GM21786 (cell line): ENCODE measurements around the gene ETV2.
"Not testable (repeated sequence)": the region's sequence is repeated elsewhere in the genome, so short reads cannot be mapped to it uniquely, and the experiment has no call there.

Experiments used
- ATAC-seq: cut with Tn5 transposase; IDR thresholded peaks from one replicate; pipeline ENCODE4 v1.9.1; 2021; ENCODE audit not compliant: unreplicated experiment

ETV2 gene

DNA sequence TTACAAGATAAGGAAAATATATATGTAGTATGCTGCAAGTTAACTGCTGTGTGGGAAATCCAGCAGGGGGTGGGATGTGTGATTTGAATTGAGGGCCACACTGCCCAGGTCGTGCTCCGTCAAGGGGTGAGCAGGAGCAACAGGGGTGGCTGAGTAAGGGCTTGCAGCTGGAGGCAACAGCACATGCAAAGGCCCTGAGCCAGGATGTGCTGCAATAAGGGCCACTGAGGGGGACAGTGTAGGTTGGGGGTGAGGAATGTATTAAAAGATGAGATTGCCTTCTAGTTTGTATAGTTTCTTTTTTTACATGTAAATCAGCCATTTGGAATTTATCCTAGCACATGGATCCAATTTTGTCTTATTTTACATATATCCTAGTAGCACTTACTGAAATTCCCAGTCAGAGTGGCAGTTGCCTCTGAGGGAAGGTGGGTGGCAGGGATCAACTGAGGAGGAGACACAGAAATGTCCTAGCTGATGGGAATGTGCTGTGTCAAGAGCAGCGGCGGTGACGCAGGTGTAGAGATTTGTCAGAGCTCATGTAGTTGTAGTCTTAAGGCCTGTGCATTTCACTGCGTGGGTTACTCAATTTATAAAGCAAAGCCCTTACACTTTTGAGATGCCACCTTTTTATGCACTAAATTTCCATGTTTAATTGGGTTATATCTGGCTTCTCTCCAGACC is 18.1 kb upstream of the ETV2 start:
- no peak for ATAC-seq

DNA sequence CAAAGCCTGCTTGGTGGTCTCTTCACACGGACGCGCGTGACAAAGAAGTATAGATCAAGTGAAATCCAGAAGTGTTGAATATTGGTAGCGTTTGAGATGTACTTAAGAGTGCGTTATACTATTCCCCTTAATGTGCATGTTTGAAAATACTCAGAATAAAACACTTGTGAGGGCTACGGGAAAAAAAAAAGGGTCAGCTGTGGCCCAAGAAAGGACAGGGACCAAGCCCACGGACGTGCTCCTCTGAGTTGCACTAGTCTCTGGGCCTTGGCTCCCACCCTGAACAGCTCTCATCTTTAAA is 13.3 kb upstream of the ETV2 start:
- peak; percentile 16 for ATAC-seq

DNA sequence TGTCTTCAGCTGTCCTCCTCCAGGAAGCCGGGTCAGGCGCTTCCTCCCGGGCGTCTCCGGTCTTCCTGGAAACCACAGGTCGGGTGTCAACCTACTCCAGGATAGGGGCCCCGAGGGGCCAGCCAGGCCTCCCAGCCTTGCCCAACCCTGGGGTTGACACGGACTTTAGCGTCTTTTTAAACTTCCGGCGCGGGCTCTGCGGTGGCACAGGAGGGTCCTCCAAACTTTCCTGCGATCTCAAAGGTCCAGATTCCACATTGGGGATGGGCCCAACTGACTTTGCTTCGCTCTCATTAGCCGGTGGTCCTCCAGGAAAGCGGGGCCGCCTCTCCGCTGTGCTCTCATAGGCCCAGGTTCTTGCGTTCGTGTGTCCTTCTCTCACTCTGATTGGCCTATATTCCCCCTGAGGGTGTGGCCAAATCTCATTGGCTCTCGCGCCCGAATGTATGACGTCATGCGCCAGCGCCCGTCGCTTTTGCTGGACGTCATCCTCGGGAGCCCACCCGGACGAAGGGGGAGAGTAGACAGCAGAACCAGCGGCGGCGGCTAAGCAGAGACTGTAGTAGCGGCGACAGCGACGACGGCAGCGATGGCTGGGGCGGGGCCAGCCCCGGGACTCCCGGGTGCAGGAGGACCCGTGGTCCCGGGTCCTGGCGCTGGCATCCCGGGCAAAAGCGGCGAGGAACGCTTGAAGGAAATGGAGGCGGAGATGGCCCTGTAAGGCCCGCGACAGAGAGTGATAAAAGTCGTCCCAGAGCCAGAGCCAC is 12.8 kb upstream of the ETV2 start, which contains the start of gene RBM42:
Gene RBM42 (plus strand): TSS at position 472 of the 767 bp plus-strand sequence. CDS start 118 bp downstream, at position 590.
- peak; percentile 94 for ATAC-seq

DNA sequence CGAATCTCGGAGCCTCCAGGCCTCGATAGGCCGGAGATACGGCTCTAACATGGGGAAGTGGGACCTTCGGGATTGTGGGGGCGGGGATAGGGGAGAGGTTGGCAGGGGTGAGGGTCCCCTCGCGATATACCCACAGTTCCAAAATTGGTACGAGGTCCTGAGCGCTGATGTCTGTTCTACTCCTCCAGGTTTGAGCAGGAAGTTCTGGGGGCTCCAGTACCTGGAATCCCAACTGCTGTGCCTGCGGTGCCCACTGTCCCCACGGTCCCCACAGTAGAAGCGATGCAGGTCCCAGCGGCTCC is 12.3 kb upstream of the ETV2 start:
- no peak for ATAC-seq

DNA sequence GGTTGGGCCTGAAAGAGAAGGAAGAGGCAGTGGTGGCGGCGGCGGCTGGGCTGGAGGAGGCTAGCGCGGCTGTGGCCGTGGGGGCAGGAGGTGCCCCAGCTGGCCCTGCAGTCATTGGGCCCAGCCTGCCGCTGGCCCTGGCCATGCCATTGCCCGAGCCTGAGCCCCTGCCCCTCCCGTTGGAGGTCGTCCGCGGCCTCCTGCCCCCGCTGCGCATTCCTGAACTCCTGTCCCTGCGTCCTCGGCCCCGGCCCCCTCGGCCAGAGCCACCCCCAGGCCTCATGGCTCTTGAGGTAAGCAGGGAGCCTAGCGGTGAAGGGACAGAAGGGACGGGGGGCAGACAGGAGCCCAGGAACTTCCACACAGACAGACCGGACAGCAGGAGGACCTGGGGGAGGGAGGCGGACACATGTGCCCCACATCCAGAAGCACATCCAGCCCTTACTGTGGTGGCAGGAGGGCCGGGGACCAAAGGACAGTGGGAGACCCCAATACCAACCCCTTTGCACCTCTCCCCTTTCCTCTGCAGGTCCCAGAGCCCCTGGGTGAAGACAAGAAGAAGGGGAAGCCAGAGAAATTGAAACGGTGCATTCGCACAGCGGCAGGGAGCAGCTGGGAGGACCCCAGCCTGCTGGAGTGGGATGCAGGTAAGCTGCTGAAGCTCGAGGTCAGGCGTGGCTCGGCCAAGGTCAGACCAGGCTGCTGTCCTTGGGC is 7.7 kb upstream of the ETV2 start:
- no peak for ATAC-seq

DNA sequence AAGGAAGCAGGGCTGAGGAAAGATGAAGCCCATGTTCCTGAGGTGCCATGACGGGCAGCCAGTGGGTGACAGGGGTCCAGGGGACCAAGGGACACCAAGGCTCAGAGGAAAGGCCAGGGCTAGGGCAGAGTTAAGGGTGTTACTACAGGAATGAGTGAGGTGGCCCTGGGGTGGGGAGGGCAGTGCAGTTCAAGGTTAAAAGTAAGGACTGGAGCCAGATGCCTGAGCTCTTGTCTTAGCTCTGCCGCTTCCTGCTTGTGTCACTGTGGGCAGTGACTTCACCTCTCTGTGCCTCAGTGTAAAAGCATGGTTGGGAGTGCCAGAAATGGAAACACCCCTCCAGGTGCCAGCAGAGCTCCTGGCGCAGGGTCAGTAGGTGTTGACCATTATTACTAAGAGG is 4.9 kb upstream of the ETV2 start:
- ATAC-seq = no peak

DNA sequence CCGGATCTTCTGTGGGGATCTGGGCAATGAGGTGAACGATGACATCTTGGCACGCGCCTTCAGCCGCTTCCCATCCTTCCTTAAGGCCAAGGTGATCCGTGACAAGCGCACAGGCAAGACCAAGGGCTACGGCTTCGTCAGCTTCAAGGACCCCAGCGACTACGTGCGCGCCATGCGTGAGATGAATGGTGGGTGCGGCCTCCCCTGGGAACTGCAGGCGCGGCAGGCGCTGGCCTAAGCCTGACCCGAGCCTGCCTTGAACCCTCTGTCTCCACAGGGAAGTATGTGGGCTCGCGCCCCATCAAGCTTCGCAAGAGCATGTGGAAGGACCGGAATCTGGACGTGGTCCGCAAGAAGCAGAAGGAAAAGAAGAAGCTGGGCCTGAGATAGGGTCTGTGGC is 4.4 kb upstream of the ETV2 start:
- no peak for ATAC-seq

DNA sequence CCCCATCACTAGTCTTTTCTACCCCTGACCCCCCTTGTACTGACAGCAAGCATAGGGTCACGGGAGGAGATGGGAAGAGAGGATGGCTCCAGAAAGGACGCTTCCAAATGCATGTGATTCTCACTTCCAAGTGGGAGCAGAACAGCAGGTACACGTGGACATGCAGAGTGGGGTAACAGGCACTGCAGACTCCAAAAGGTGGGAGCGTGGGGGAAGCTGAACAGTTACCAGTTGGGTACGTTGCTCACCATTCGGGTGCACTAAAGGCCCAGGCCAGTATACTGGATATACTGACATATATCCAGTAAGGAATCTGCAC is 2.3 kb upstream of the ETV2 start:
- no peak for ATAC-seq

DNA sequence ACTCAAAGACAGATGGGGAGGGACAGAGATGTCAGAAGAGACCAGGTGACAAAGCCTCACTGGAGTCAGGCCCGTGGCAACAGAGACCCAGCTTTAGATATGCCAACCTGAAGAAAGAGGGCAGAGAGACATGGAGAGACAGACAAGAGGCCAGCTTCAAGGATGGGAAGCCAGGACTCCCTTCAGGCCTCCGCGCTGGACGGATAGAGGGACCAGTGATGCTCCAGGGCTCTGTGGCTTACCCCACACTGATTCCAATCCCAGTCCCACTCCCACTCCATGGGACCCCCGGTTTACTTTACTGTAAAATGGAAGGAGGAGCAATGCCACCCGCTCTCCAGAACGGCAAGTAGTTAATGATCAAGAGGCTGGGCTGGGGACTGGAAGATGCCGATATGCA is 1.7 kb upstream of the ETV2 start:
- ATAC-seq = no peak

DNA sequence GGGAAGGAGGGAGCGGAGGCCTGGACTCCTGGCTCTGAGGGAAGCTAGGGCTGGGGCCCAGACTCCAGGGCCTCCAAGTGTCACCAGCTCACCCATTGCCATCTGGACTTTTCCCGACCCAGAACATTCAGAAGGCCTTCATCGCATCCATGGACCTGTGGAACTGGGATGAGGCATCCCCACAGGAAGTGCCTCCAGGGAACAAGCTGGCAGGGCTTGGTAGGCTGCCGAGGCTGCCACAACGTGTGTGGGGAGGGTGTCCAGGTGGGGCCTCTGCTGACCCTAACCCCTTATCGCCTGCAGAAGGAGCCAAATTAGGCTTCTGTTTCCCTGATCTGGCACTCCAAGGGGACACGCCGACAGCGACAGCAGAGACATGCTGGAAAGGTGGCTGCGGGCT is 767 bp downstream of the ETV2 start:
- no peak for ATAC-seq

DNA sequence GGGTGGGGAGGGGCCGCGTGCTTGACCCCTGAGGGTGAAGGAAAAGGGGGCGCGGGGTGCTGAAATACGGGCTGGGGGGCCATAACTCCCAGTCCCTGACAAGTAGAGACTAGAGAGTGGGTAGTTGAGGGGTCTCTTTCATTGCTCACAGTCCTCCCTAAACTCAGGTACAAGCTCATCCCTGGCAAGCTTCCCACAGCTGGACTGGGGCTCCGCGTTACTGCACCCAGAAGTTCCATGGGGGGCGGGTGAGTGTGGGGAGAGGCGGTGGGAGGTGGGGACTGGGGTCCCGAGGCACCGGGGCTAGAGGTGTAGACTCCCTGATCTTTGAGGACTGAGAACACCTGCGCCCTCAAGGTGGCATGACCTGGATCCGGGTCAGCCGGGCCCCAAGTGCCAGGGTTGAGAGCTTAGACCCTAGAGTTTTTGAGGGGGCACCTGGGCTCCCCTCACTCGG is 1.3 kb downstream of the ETV2 start:
- no peak for ATAC-seq

DNA sequence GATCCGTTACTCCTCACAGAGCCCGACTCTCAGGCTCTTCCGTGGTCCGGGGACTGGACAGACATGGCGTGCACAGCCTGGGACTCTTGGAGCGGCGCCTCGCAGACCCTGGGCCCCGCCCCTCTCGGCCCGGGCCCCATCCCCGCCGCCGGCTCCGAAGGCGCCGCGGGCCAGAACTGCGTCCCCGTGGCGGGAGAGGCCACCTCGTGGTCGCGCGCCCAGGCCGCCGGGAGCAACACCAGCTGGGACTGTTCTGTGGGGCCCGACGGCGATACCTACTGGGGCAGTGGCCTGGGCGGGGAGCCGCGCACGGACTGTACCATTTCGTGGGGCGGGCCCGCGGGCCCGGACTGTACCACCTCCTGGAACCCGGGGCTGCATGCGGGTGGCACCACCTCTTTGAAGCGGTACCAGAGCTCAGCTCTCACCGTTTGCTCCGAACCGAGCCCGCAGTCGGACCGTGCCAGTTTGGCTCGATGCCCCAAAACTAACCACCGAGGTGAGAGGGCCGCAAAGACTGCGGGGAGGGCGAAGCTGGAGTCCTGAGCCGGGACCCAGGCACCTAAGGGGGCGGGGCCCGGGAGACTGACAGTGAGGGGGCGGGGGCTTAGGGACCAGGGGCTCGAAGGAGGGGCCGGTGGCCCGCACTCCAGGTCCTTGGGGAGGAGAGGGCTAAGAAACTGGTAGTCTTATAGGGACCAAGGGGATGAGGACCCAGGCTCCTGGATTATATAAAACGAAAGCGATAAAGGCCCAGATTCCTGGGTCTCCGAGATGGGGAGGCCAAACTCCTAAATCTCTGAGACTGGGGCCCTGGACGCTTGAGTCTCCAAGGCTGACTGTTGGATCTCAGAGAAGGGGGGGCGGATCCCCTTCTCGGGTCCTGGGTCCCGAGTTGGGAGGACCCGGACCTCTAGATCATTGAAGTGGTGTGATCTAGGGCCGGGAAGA is 2.0 kb downstream of the ETV2 start:
- peak; percentile 32 for ATAC-seq

DNA sequence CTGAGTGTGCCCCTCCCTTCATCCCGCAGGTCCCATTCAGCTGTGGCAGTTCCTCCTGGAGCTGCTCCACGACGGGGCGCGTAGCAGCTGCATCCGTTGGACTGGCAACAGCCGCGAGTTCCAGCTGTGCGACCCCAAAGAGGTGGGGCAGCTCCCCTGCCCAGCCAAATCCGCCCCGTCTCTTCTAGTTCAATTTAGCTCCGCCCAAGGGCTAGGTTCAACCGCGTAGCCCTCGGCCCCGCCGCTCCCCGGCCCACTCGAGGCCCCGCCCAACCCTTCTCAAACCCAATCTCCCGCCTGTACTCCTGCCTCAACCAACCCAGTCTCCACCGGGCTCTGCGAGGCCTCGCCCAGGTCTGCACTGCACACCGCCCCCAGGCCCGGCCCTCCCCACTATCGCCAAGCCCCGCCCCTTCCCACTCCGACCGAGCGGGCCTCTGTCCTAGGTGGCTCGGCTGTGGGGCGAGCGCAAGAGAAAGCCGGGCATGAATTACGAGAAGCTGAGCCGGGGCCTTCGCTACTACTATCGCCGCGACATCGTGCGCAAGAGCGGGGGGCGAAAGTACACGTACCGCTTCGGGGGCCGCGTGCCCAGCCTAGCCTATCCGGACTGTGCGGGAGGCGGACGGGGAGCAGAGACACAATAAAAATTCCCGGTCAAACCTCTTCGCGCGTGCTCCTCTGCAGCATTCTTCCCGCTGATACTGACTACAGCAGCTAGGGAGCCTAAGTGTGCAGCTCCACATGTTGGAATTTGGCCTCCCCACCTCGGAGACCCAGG is 2.9 kb downstream of the ETV2 start:
- peak; percentile 68 for ATAC-seq

DNA sequence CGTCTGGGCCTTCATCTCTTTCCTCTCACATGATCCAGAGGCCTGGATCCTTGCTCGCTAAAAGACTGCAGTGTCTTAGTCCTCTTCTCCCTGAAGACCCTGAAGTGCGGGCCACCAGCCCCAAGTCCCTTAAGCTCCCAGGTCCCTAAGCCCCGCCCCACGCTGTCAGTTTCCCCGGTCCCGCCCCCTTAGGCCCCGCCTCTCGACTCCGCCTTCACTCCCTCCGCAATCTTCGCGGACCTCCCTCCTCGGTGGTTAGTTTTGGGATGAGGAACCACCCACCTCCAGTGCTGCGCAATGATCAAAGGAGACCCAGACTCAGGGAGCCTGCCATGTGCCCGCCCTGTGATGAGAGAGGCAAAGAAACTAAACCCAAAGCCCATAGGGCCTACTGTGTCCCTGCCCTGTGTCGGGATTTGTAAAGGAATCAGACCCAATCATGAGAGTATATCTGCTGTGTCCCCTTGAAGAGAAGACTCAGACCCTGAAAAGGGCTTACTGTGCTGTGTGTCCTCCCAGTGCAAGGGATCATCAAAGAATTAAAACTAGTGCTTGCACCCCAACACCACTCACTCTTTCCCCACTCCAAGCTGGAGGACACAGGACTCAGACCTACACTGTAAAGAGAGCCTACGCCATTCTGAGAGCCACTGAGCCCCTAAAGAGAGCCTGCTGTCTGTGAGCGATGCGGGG is 3.6 kb downstream of the ETV2 start:
- no peak for ATAC-seq

DNA sequence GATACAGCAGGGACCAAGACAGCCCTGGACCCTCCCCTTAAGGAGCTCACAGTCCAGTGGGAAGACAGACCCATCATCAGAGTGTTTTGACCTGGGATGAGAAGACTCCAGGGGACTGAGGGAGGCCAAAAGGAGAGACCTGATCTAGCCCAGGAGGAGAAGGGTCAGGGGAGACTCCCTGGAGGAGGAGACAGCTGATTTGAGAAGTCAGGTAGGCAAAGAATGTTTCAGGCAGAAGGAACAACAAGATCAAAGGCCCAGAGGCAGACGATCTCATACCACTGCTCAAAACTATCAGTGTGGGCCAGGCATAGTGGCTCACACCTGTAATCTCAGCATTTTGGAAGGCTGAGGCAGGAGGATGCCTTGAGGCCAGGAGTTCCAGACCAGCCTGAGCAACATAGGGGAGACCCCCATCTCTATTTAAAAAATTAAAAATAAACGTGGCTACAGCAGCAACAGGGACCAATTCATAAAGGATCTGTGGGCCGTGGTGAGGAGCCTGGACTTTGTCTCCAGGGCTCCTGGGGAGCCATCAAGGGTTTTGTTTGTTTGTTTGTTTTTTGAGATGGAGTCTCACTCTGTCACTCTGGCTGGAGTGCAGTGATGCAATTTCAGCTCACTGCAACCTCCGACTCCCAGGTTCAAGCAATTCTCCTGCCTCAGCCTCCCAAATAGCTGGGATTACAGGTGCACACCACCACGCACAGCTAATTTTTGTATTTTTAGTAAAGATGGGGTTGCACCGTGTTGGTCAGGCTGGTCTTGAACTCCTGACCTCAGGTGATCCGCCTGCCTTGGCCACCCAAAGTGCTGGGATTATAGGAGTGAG is 4.4 kb downstream of the ETV2 start:
- ATAC-seq = no peak

DNA sequence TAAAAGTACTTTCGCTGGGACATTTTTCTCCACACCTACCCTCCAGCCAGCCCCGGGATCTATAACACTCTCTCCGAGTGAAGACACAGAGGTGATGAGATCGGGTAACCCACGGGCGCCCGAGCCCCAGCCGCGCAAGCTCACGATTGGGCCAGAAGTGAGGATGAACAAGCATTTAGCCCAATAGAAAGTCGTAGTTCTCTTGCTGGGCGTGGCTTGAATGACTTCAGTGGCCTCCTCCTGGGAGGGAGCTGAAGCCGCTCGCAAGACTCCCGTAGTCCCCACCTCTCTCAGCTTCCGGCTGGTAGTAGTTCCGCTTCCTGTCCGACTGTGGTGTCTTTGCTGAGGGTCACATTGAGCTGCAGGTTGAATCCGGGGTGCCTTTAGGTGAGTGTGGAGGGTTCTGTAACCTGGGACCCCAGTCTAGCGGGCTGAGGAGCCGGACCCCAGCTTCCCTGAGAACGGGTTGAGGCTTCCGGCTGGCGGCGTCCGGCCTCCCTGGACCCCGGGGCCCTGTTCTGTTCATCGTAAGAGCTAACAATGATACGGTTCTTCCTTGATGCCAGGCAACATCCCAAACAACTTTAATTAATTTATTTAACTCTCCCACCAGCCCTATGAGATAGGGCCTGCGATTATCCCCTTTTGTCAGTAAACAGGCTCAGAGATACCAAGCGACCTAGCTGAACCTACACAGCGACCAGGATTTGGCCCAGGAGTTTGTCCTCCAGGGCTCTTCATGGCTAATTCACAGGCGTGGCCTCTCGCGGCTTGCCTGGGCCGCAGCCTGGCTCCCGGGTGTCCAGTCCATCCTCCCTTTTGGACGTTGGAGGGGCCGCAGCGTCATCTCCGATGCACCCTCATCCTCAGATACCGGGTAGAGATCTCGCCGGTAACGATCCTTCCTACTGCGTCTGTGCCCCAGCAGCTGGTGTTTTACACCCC is 6.7 kb downstream of the ETV2 start, which contains the start of gene COX6B1:
Gene COX6B1 (plus strand): TSS at position 307 of the 945 bp plus-strand sequence. CDS start 2,921 bp downstream, outside the sequence.
- peak; percentile 49 for ATAC-seq

DNA sequence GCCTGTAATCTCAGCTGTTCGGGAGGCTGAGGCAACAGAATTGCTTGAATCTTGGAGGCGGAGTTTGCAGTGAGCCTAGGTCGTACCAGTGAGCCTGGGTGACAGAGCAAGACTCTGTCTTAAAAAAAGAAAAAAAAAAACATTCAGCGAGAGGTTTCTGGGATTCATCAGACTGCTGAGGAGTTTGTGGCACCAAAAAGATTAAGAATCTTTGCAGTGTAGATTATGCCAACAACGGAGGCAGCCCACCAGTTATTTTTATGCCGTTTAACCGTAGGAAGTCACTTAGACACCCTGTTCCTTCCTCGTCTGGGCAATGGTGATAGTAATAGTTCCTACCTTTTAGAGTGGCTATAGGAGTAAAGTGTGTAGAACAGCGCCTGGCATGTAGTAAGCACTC is 9.0 kb downstream of the ETV2 start:
- no peak for ATAC-seq

DNA sequence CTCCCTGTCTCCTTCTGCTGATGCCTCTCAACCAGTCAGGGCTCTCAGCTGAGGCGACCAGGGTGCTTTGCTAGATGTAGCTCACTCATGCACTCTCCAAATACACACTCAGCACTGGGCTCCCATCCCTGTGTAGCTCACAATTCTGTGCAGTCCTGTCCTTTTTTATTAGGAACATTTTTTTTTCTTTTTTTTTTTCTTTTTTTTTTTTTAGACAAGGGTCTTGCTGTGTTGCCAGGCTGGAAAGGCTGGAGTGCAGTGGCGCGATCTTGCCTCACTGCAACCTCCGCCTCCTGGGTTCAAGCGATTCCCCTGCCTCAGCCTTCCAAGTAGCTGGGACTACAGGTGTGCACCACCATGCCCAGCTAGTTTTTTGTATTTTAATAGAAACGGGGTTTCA is 13.3 kb downstream of the ETV2 start:
- ATAC-seq = not testable (repeated sequence)
